WTC11 (cell line): Measurements from ENCODE around the gene GRP. TPM values are rescaled to one million over a fixed set of nuclear protein-coding genes. Genes with fewer than 3 reads are reported as not detected.

Experiments used
- ATAC-seq: fragments of 200-7000 bp; cut with Tn5 transposase; 2 replicates; pipeline ENCODE4 v1.10.0; 2021; ENCODE audit warnings: mild to moderate bottlenecking, moderate library complexity
- CTCF ChIA-PET: fragments of 300-600 bp; sonication (Branson Sonifier 250); formaldehyde crosslinking; loops from one replicate; lab custom pipeline; 2021; ENCODE audit warnings: antibody characterized with exemption; lab: Charles Lee
- POLR2A ChIA-PET: fragments of 350-600 bp; sonication (Branson Sonifier 250); formaldehyde crosslinking; loops from one replicate; lab custom pipeline; 2021; ENCODE audit warnings: antibody characterized with exemption; lab: Charles Lee
- DNase-seq: peaks from one replicate; pipeline ENCODE4 v3.0.0; 2021; ENCODE audit warnings: low spot score
- H3K27ac Mint-ChIP-seq: 2 replicates; pipeline ENCODE4 v1.8.0; 2021; ENCODE audit warnings: mixed read lengths
- H3K27me3 Mint-ChIP-seq: 2 replicates; pipeline ENCODE4 v1.8.0; 2021; ENCODE audit warnings: low read depth, mild to moderate bottlenecking, moderate library complexity, mixed read lengths
- H3K36me3 Mint-ChIP-seq: 2 replicates; pipeline ENCODE4 v1.8.0; 2021; ENCODE audit warnings: mixed read lengths
- H3K4me1 Mint-ChIP-seq: 2 replicates; pipeline ENCODE4 v1.8.0; 2022; ENCODE audit warnings: mixed read lengths
- H3K4me3 Mint-ChIP-seq: 2 replicates; pipeline ENCODE4 v1.8.0; 2021; ENCODE audit warnings: mild to moderate bottlenecking, moderate library complexity, mixed read lengths
- H3K9me3 Mint-ChIP-seq: 2 replicates; pipeline ENCODE4 v1.8.0; 2021; ENCODE audit warnings: mixed read lengths
- AR ChIP-seq: fragments of 250-450 bp; sonication (Bioruptor Pico); IDR thresholded peaks from 2 replicates; pipeline ENCODE4 v1.9.0; 2021; ENCODE audit warnings: mild to moderate bottlenecking
- ATF1 ChIP-seq: sonication (generic); formaldehyde crosslinking; IDR thresholded peaks from 2 replicates; pipeline ENCODE4 v1.8.1; 2023; ENCODE audit warnings: mild to moderate bottlenecking, moderate library complexity, missing genetic modification reagents
- ATF3 ChIP-seq: sonication (generic); formaldehyde crosslinking; conservative IDR thresholded peaks from 2 replicates; pipeline ENCODE4 v1.8.1; 2022; ENCODE audit warnings: mild to moderate bottlenecking, missing genetic modification reagents
- E2F4 ChIP-seq: sonication (generic); formaldehyde crosslinking; IDR thresholded peaks from 2 replicates; pipeline ENCODE4 v1.8.1; 2022; ENCODE audit warnings: low read depth, mild to moderate bottlenecking, moderate library complexity, missing genetic modification reagents, borderline replicate concordance
- ETV6 ChIP-seq: sonication (generic); formaldehyde crosslinking; IDR thresholded peaks from 2 replicates; pipeline ENCODE4 v1.8.1; 2022; ENCODE audit warnings: mild to moderate bottlenecking, missing genetic modification reagents
- FOXJ3 ChIP-seq: sonication (generic); formaldehyde crosslinking; IDR thresholded peaks from 2 replicates; pipeline ENCODE4 v1.9.0; 2021; ENCODE audit warnings: missing genetic modification reagents, mild to moderate bottlenecking, borderline replicate concordance
- FOXK1 ChIP-seq: sonication (generic); formaldehyde crosslinking; IDR thresholded peaks from 2 replicates; pipeline ENCODE4 v1.8.0; 2022; ENCODE audit warnings: mild to moderate bottlenecking, moderate library complexity, missing genetic modification reagents
- GRHL2 ChIP-seq: fragments of 250-450 bp; sonication (Bioruptor Pico); IDR thresholded peaks from 2 replicates; pipeline ENCODE4 v1.8.0; 2022; ENCODE audit warnings: mild to moderate bottlenecking, moderate library complexity; ENCODE audit not compliant: insufficient replicate concordance, severe bottlenecking
- NFYB ChIP-seq: sonication (generic); formaldehyde crosslinking; conservative IDR thresholded peaks from 2 replicates; pipeline ENCODE4 v1.8.0; 2022; ENCODE audit warnings: low read depth, missing genetic modification reagents
- NR1H2 ChIP-seq: sonication (generic); formaldehyde crosslinking; IDR thresholded peaks from 2 replicates; pipeline ENCODE4 v1.9.0; 2021; ENCODE audit warnings: mild to moderate bottlenecking, moderate library complexity, missing genetic modification reagents
- NR2C2 ChIP-seq: sonication (generic); formaldehyde crosslinking; IDR thresholded peaks from 2 replicates; pipeline ENCODE4 v1.8.0; 2022; ENCODE audit warnings: mild to moderate bottlenecking, missing genetic modification reagents
- NR3C1 ChIP-seq: sonication (generic); formaldehyde crosslinking; conservative IDR thresholded peaks from 2 replicates; pipeline ENCODE4 v1.8.1; 2023; ENCODE audit warnings: low read depth, mild to moderate bottlenecking, missing genetic modification reagents
- PRRX2 ChIP-seq: fragments of 250-450 bp; sonication (Bioruptor Pico); IDR thresholded peaks from 2 replicates; pipeline ENCODE4 v1.8.0; 2021; ENCODE audit warnings: mild to moderate bottlenecking
- TCF7 ChIP-seq: sonication (generic); formaldehyde crosslinking; IDR thresholded peaks from 2 replicates; pipeline ENCODE4 v1.8.0; 2022; ENCODE audit warnings: mild to moderate bottlenecking, low read depth, missing genetic modification reagents, moderate library complexity
- USF2 ChIP-seq: sonication (generic); formaldehyde crosslinking; IDR thresholded peaks from 2 replicates; pipeline ENCODE4 v1.8.1; 2023; ENCODE audit warnings: mild to moderate bottlenecking, missing genetic modification reagents, moderate library complexity
- ZBTB21 ChIP-seq: sonication (generic); formaldehyde crosslinking; IDR thresholded peaks from 2 replicates; pipeline ENCODE4 v1.8.1; 2023; ENCODE audit warnings: mild to moderate bottlenecking, missing genetic modification reagents, borderline replicate concordance
- ZNF138 ChIP-seq: sonication (generic); formaldehyde crosslinking; conservative IDR thresholded peaks from 2 replicates; pipeline ENCODE4 v1.8.1; 2022; ENCODE audit warnings: mild to moderate bottlenecking, moderate library complexity, missing genetic modification reagents
- ZNF219 ChIP-seq: sonication (generic); formaldehyde crosslinking; IDR thresholded peaks from 2 replicates; pipeline ENCODE4 v1.8.0; 2023; ENCODE audit warnings: missing genetic modification reagents, mild to moderate bottlenecking, borderline replicate concordance
- ZNF263 ChIP-seq: sonication (generic); formaldehyde crosslinking; IDR thresholded peaks from 2 replicates; pipeline ENCODE4 v1.8.1; 2022; ENCODE audit warnings: low read depth, mild to moderate bottlenecking, moderate library complexity, missing genetic modification reagents
- total RNA-seq: library from RNA; stranded (reverse); gene quantifications from 3 replicates; pipeline ENCODE4 v1.2.3, GENCODE V29; 2021
- TF ChIP-seq, protein P1 (sequence below): fragments of 250-450 bp; sonication (Bioruptor Pico); conservative IDR thresholded peaks from 2 replicates; pipeline ENCODE4 v1.9.0; 2021; ENCODE audit warnings: mild to moderate bottlenecking

The GRP gene
- total RNA-seq, 1 experiment from 2014 or later = 0.22 TPM

- TF ChIP-seq, protein P1, sequence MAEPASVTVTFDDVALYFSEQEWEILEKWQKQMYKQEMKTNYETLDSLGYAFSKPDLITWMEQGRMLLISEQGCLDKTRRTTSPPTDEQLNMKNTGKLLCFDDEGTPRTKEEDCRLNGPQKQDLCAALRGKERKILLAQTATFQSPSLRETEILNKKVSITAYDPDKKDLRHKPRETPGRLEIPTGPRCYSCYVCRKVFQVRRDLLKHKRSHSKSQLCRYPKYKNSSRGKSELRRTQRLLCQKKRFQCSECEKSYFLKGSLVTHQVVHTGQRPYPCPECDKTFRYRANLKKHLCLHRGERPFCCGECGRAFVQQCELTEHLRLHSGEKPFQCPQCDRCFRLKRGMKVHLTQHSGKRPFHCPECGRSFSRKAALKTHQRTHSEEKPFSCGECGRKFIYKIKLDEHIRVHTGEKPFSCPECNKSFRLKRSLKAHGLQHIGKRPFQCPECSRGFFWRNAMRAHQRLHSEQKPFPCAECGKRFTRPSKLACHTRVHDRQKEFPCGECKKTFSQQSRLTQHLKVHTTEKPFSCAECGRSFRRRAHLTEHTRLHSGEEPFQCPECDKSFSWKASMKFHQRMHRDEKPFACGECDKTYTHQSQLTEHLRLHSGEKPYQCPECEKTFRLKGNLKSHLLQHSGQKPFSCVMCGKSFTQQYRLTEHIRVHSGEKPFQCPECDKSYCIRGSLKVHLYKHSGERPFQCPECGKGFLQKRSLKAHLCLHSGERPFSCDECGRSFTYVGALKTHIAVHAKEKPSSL (CRISPR knock-in tag) = no peak
- TF ChIP-seq ZNF219 (CRISPR knock-in tag) = no peak
- no peak for TF ChIP-seq NR1H2
- TF ChIP-seq E2F4 = no peak
- no peak for TF ChIP-seq NFYB (CRISPR knock-in tag)
- no peak for TF ChIP-seq AR (CRISPR knock-in tag)
- no peak for TF ChIP-seq ETV6 (CRISPR knock-in tag)
- no peak for TF ChIP-seq ATF1 (CRISPR knock-in tag)
- TF ChIP-seq FOXK1 (CRISPR knock-in tag) = no peak
- TF ChIP-seq TCF7 = no peak
These were observed 8.3 kb upstream of the GRP start (continued) for GRCh38 chr18:59211629-59212028.

DNA sequence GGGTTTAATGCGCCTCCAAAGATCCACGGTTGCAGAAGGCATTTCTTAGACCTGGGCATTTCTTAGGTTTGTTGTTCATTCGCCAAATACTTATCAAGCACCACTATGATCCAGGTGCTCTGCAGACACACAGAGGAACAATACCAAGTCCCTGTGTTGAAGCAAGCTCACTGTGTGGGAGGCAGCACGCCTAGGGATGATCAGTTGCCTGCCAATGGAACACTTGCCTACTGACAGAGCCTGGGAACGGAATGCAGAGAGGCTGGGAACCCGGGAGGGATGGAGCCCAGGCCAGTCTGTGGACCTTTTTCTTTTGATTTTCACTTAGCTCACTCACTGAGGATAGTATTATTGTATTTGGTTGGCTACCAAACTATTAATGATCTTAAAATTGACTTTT lies 1.9 kb upstream of the GRP start:
- POLR2A ChIA-PET = no interaction called here
- H3K4me3 Mint-ChIP-seq = no peak overlapping the region
- H3K27me3 Mint-ChIP-seq = peaks cover 94% of the 10 kb centered on the region
- H3K27ac Mint-ChIP-seq = no peak overlapping the region
- peaks cover 19% of the 10 kb centered on the region for H3K4me1 Mint-ChIP-seq
- TF ChIP-seq NR2C2 (no peak), ZNF263 (CRISPR knock-in tag) (no peak), FOXJ3 (CRISPR knock-in tag) (no peak), NR3C1 (no peak), PRRX2 (CRISPR knock-in tag) (no peak)
- TF ChIP-seq, protein P1 (CRISPR knock-in tag) = no peak
- TF ChIP-seq, all 79 proteins: peak for 0
- H3K36me3 Mint-ChIP-seq = no peaks in the 10 kb centered on the region
- ATAC-seq = no peak
- no peak for DNase-seq
- no peaks in the 10 kb centered on the region for H3K9me3 Mint-ChIP-seq
- CTCF ChIA-PET = interaction anchor here (0.7 to 1.1 kb wide), 3 partner anchors 10 to 547 kb away, joined by 3 read pairs; partner anchors contain the start of gene MALT1

- H3K36me3 Mint-ChIP-seq = no peaks in the 10 kb centered on the region
- peaks cover 100% of the 10 kb centered on the region for H3K27me3 Mint-ChIP-seq
- ChIA-PET CTCF (interaction anchor here (0.6 to 2.9 kb wide), 19 partner anchors 9 to 456 kb away, joined by 3 to 31 read pairs (median 5); partner anchors contain the start of gene RAX), POLR2A (interaction anchor here (0.9 kb wide), 1 partner anchor 9 kb away, joined by 4 read pairs; no protein-coding TSS in a partner anchor)
- H3K4me1 Mint-ChIP-seq = peaks cover 19% of the 10 kb centered on the region
- no peak overlapping the region for H3K27ac Mint-ChIP-seq
- DNase-seq = peak; percentile 34
- peak overlapping the region; percentile 79 for H3K4me3 Mint-ChIP-seq
- H3K9me3 Mint-ChIP-seq = no peaks in the 10 kb centered on the region
- ATAC-seq = peak; percentile 56
- no peak for TF ChIP-seq AR (CRISPR knock-in tag)
- no peak for TF ChIP-seq ZBTB21 (CRISPR knock-in tag)
- TF ChIP-seq GRHL2 = no peak
- no peak for TF ChIP-seq ZNF263 (CRISPR knock-in tag)
- no peak for TF ChIP-seq TCF7
- no peak for TF ChIP-seq USF2 (CRISPR knock-in tag)
- TF ChIP-seq ZNF138 (CRISPR knock-in tag) = no peak
- TF ChIP-seq ATF3 (CRISPR knock-in tag) = no peak
These were observed 316 bp downstream of the GRP start for GRCh38 chr18:59220164-59220783.
